ENCODE results near the gene CSMD2. TPM values are rescaled to one million over a fixed set of nuclear protein-coding genes. Genes with fewer than 3 reads are reported as not detected.

CSMD2 gene
- total and polyA plus RNA-seq, 4 experiments from 2014 or later, result not detected

DNA sequence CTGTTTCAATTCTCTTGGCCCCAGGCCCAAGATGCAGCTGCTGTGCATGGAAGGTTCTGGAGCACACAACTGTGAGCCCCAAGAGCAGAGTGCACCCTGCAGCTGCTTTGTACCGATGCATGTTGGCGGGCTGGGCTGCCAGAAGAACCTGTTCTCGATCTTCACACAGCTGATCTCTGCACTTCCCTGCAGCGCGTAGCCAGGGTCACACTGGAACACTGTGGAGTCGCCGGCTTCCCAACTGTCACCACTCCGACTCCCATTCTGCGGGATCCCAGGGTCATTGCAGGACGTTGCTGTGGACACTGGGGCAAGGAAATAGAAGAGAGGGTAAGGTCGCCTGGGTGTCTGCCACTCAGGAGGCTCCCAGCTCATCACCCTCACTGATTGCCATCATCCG is 507.2 kb downstream of the CSMD2 start:
- intact Hi-C loops (cut with micrococcal nuclease), result no loop called here
- no peaks in the 10 kb centered on the region for H3K36me3 Mint-ChIP-seq
- no peak overlapping the region for H3K4me3 Mint-ChIP-seq
- CTCF ChIA-PET (ENCODE audit: partially characterized antibody), result interaction anchor here (1.2 to 3.6 kb wide), 3 partner anchors 23 to 45 kb away, joined by 3 to 14 read pairs (median 3); no protein-coding TSS in a partner anchor
- no peaks in the 10 kb centered on the region for H3K9me3 Mint-ChIP-seq
- Histone ChIP-seq H3K4me3 (ENCODE audit: low read length in 2 of 2) (no peak overlapping the region), H3K9me3 (ENCODE audit: control insufficient read depth in 1 of 2, low read length in 2 of 2) (no peaks in the 10 kb centered on the region), H3K27ac (ENCODE audit: low read depth, low read length) (no peak overlapping the region), H3K36me3 (ENCODE audit: insufficient read depth, low read length) (no peaks in the 10 kb centered on the region), H3K4me1 (ENCODE audit: insufficient read depth, low read length) (no peaks in the 10 kb centered on the region), H3K27me3 (ENCODE audit: insufficient read depth, low read length) (no peaks in the 10 kb centered on the region)
- H3K27me3 Mint-ChIP-seq, result peaks cover 1 to 5% of the 10 kb centered on the region in 2 donors
- no peaks in the 10 kb centered on the region for H3K4me1 Mint-ChIP-seq
- DNase-seq, result no peak
- POLR2A ChIA-PET (ENCODE audit: partially characterized antibody), result no interaction called here
- H3K27ac Mint-ChIP-seq, result no peak overlapping the region

DNA sequence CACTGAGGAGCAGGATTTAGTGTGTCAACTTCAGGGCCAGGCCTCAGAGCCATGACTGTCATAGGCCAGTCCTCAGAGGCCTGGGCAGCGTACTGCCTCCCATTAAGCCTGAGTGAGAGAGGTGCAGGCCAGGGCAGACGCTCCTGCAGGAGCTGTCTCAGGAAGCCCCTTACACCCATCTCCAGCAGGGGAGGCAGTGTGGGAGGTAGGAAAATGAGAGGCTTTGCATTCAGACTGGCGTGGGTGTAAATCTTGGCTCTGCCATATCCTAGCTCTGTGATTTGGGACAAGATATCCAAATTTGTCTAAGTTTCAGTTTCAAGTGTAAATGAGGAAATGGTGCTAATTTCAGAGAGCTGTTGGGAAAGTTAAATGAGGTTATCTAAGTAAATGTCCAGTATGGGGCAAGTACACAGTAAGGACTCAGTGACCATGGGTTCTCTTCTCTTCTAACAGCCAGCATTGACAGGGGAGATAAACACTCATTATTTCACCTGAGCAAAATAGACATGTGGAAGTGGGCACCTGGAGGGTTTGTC is 508.5 kb downstream of the CSMD2 start:
- no peaks in the 10 kb centered on the region for H3K27me3 ChIP-seq (ENCODE audit: insufficient read depth, low read length)
- no peak for DNase-seq
- ChIA-PET POLR2A (ENCODE audit: partially characterized antibody) (no interaction called here), CTCF (ENCODE audit: partially characterized antibody) (interaction anchor here (1.7 kb wide), 1 partner anchor 23 kb away, joined by 4 read pairs; no protein-coding TSS in a partner anchor)
- no peaks in the 10 kb centered on the region for H3K9me3 ChIP-seq (ENCODE audit: control insufficient read depth in 1 of 2, low read length in 2 of 2)
- H3K9me3 Mint-ChIP-seq, result no peaks in the 10 kb centered on the region
- no peaks in the 10 kb centered on the region for H3K36me3 ChIP-seq (ENCODE audit: insufficient read depth, low read length)
- intact Hi-C loops (cut with micrococcal nuclease), result no loop called here
- H3K4me3 Mint-ChIP-seq, result no peak overlapping the region
- no peaks in the 10 kb centered on the region for H3K4me1 ChIP-seq (ENCODE audit: insufficient read depth, low read length)
- H3K36me3 Mint-ChIP-seq, result no peaks in the 10 kb centered on the region
- no peaks in the 10 kb centered on the region for H3K4me1 Mint-ChIP-seq
- no peak overlapping the region for H3K27ac ChIP-seq (ENCODE audit: low read depth, low read length)
- H3K4me3 ChIP-seq (ENCODE audit: low read length in 2 of 2), result no peak overlapping the region
- H3K27ac Mint-ChIP-seq, result no peak overlapping the region
- peaks cover 1 to 2% of the 10 kb centered on the region in 2 donors for H3K27me3 Mint-ChIP-seq

DNA sequence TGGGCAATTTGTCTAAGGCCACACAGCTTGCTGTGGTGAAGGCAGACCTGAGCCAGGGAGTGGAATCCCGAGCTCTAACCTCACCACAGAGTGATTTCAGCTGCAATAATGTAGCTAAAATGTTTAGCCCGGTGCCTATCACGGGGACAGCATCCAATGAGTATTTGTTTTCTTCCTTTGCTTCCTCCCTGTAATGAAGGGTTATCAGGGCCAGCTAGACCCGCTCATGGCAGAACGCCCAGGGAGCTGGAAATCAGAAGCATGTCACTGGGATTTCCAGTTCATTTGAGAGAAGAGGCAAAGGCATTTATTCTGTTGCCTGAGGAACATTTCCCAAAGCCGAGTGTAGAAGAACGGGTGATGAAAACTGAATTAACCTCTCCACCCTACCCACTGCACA is 509.5 kb downstream of the CSMD2 start:
- POLR2A ChIA-PET (ENCODE audit: partially characterized antibody), result no interaction called here
- H3K27ac Mint-ChIP-seq, result no peak overlapping the region
- no peak overlapping the region for H3K4me3 Mint-ChIP-seq
- peaks cover 0 to 2% of the 10 kb centered on the region in 2 donors for H3K27me3 Mint-ChIP-seq
- H3K27me3 ChIP-seq (ENCODE audit: insufficient read depth, low read length), result no peaks in the 10 kb centered on the region
- intact Hi-C loops (cut with micrococcal nuclease), result no loop called here
- no peak overlapping the region for H3K4me3 ChIP-seq (ENCODE audit: low read length in 2 of 2)
- no peaks in the 10 kb centered on the region for H3K9me3 Mint-ChIP-seq
- no peaks in the 10 kb centered on the region for H3K9me3 ChIP-seq (ENCODE audit: control insufficient read depth in 1 of 2, low read length in 2 of 2)
- CTCF ChIA-PET (ENCODE audit: partially characterized antibody), result interaction anchor here (1.7 kb wide), 1 partner anchor 22 kb away, joined by 4 read pairs; no protein-coding TSS in a partner anchor
- H3K27ac ChIP-seq (ENCODE audit: low read depth, low read length), result no peak overlapping the region
- DNase-seq, result no peak
- H3K4me1 Mint-ChIP-seq, result no peaks in the 10 kb centered on the region
- no peaks in the 10 kb centered on the region for H3K4me1 ChIP-seq (ENCODE audit: insufficient read depth, low read length)
- H3K36me3 Mint-ChIP-seq, result no peaks in the 10 kb centered on the region
- no peaks in the 10 kb centered on the region for H3K36me3 ChIP-seq (ENCODE audit: insufficient read depth, low read length)

DNA sequence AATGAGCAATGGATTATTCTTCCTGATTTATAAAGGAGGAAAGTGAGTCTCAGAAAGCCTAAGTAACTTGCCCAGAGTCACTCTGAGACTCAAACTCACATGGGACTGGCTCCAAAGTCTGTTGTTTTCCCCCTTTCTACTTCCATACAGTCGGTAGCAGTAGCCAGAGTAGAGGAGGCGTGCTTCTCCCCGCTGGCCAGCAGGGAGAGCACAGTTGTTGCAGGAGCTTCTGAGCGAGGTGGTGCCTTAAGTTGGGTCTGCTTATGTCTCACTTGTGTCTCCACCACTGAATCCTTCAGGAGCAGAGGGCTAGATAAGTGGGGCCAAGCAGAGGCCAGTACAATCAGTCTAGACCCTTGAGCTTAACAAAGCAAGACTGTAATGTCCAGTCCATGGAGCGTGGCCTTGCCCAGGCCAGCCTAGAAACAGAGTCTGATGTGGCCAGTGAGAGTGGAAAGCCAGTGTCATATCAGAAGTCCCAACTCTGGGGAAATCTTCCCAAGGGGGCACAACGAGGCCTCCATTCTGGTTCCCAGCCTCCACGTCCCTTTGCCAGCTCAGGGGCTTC is 510.7 kb downstream of the CSMD2 start:
- Histone ChIP-seq H3K36me3 (ENCODE audit: insufficient read depth, low read length) (no peaks in the 10 kb centered on the region), H3K4me3 (ENCODE audit: low read length in 2 of 2) (no peak overlapping the region), H3K4me1 (ENCODE audit: insufficient read depth, low read length) (no peaks in the 10 kb centered on the region), H3K27ac (ENCODE audit: low read depth, low read length) (no peak overlapping the region), H3K27me3 (ENCODE audit: insufficient read depth, low read length) (no peaks in the 10 kb centered on the region), H3K9me3 (ENCODE audit: control insufficient read depth in 1 of 2, low read length in 2 of 2) (no peaks in the 10 kb centered on the region)
- H3K9me3 Mint-ChIP-seq, result no peaks in the 10 kb centered on the region
- DNase-seq, result no peak
- no peaks in the 10 kb centered on the region for H3K4me1 Mint-ChIP-seq
- POLR2A ChIA-PET (ENCODE audit: partially characterized antibody), result no interaction called here
- H3K27ac Mint-ChIP-seq, result no peak overlapping the region
- intact Hi-C loops (cut with micrococcal nuclease), result no loop called here
- H3K36me3 Mint-ChIP-seq, result no peaks in the 10 kb centered on the region
- no peak overlapping the region for H3K4me3 Mint-ChIP-seq
- CTCF ChIA-PET (ENCODE audit: partially characterized antibody), result interaction anchor here (2.3 kb wide), 1 partner anchor 21 kb away, joined by 7 read pairs; no protein-coding TSS in a partner anchor
- H3K27me3 Mint-ChIP-seq, result peaks cover 0 to 2% of the 10 kb centered on the region in 2 donors

DNA sequence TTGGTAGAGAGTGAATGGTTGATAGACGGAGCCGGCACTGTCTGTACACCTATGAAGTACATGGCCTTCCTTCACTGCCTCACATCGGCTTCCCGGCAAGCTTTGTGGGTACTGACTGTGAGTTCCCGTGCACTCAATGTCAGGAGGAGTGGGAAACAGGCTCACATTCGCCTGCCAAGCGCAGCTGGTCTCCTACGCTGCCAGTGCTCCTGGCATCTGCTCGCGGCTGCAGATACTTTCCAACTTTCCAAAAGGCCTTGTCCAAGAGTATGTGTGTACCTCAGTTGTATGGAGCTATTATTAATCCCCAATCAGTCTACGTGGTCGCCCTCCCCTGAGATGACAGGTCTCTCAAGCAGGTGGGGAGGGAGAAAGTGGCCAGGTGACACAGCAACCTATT is 511.8 kb downstream of the CSMD2 start:
- no peak overlapping the region for H3K4me3 Mint-ChIP-seq
- H3K4me3 ChIP-seq (ENCODE audit: low read length in 2 of 2), result no peak overlapping the region
- CTCF ChIA-PET (ENCODE audit: partially characterized antibody), result interaction anchor here (2.3 kb wide), 1 partner anchor 20 kb away, joined by 7 read pairs; no protein-coding TSS in a partner anchor
- H3K27ac Mint-ChIP-seq, result no peak overlapping the region
- DNase-seq, result no peak
- POLR2A ChIA-PET (ENCODE audit: partially characterized antibody), result no interaction called here
- H3K4me1 Mint-ChIP-seq, result no peaks in the 10 kb centered on the region
- intact Hi-C loops (cut with micrococcal nuclease), result no loop called here
- no peaks in the 10 kb centered on the region for H3K9me3 ChIP-seq (ENCODE audit: control insufficient read depth in 1 of 2, low read length in 2 of 2)
- no peaks in the 10 kb centered on the region for H3K36me3 ChIP-seq (ENCODE audit: insufficient read depth, low read length)
- H3K9me3 Mint-ChIP-seq, result peaks cover 0 to under 1% (median 0%) of the 10 kb centered on the region in 8 donors
- H3K27me3 Mint-ChIP-seq, result no peaks in the 10 kb centered on the region
- H3K27me3 ChIP-seq (ENCODE audit: insufficient read depth, low read length), result no peaks in the 10 kb centered on the region
- no peak overlapping the region for H3K27ac ChIP-seq (ENCODE audit: low read depth, low read length)
- H3K36me3 Mint-ChIP-seq, result no peaks in the 10 kb centered on the region
- no peaks in the 10 kb centered on the region for H3K4me1 ChIP-seq (ENCODE audit: insufficient read depth, low read length)

DNA sequence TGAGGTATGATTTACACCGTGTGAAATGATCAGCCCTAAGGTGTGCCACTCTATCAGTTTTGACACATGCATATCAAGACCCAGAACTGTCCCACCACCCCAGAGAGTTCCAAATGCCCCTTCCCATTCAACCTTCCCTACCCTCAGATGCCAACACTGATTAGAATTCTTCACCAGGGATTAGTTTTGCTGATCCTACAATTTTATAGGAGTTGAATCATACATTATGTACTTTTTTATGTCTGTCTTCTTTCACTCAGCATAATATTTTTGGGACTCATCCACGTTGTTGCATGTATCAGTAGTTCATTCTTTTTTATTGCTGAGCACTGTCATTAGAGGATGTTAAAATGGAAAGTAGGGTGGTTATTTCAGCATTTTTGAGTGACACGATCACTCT is 514.3 kb downstream of the CSMD2 start:
- H3K27ac ChIP-seq (ENCODE audit: low read depth, low read length), result no peak overlapping the region
- no peaks in the 10 kb centered on the region for H3K4me1 ChIP-seq (ENCODE audit: insufficient read depth, low read length)
- ChIA-PET POLR2A (ENCODE audit: partially characterized antibody) (no interaction called here), CTCF (ENCODE audit: partially characterized antibody) (interaction anchor here (1.7 kb wide), 1 partner anchor 18 kb away, joined by 4 read pairs; no protein-coding TSS in a partner anchor)
- H3K27me3 Mint-ChIP-seq, result peaks cover 5 to 6% of the 10 kb centered on the region in 2 donors
- H3K36me3 Mint-ChIP-seq, result no peaks in the 10 kb centered on the region
- H3K4me3 ChIP-seq (ENCODE audit: low read length in 2 of 2), result no peak overlapping the region
- intact Hi-C loops (cut with micrococcal nuclease), result no loop called here
- no peaks in the 10 kb centered on the region for H3K27me3 ChIP-seq (ENCODE audit: insufficient read depth, low read length)
- no peak for DNase-seq
- no peaks in the 10 kb centered on the region for H3K36me3 ChIP-seq (ENCODE audit: insufficient read depth, low read length)
- no peaks in the 10 kb centered on the region for H3K4me1 Mint-ChIP-seq
- no peak overlapping the region for H3K27ac Mint-ChIP-seq
- H3K9me3 ChIP-seq (ENCODE audit: control insufficient read depth in 1 of 2, low read length in 2 of 2), result no peaks in the 10 kb centered on the region
- H3K9me3 Mint-ChIP-seq, result peaks cover 0 to 5% (median 0%) of the 10 kb centered on the region in 8 donors
- no peak overlapping the region for H3K4me3 Mint-ChIP-seq

DNA sequence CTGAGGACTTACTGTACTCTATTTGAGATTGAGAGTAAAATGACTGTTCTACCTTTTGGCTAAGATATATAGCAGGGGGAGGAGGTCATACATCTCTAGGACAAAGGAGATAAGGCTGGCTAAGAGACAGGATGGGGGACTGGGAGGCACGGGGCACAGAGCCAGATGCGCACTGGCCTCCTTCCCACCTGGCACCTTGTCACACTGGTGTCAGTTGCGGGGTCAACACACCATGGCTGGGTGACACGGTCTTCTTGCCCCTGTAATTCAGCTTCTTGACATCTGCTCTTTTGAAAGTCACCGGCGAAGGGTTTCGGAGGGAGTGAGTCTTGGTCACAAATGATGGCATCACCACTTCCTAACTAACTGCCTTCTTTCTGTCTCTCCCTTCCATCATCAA is 515.3 kb downstream of the CSMD2 start:
- Histone ChIP-seq H3K36me3 (ENCODE audit: insufficient read depth, low read length) (no peaks in the 10 kb centered on the region), H3K27ac (ENCODE audit: low read depth, low read length) (no peak overlapping the region), H3K4me1 (ENCODE audit: insufficient read depth, low read length) (no peaks in the 10 kb centered on the region), H3K9me3 (ENCODE audit: control insufficient read depth in 1 of 2, low read length in 2 of 2) (no peaks in the 10 kb centered on the region), H3K27me3 (ENCODE audit: insufficient read depth, low read length) (no peaks in the 10 kb centered on the region), H3K4me3 (ENCODE audit: low read length in 2 of 2) (no peak overlapping the region)
- no peaks in the 10 kb centered on the region for H3K4me1 Mint-ChIP-seq
- no peak overlapping the region for H3K27ac Mint-ChIP-seq
- ChIA-PET POLR2A (ENCODE audit: partially characterized antibody) (no interaction called here), CTCF (ENCODE audit: partially characterized antibody) (no interaction called here)
- intact Hi-C loops (cut with micrococcal nuclease), result no loop called here
- no peaks in the 10 kb centered on the region for H3K36me3 Mint-ChIP-seq
- DNase-seq, result no peak
- H3K9me3 Mint-ChIP-seq, result peaks cover 0 to 5% (median 0%) of the 10 kb centered on the region in 8 donors
- H3K4me3 Mint-ChIP-seq, result no peak overlapping the region
- H3K27me3 Mint-ChIP-seq, result peaks cover 6 to 7% of the 10 kb centered on the region in 2 donors
